H1 (cell line): ENCODE measurements around the gene OR10A7. TPM values are rescaled to one million over a fixed set of nuclear protein-coding genes. Genes with fewer than 3 reads are reported as not detected.

Experiments used
- CTCF ChIA-PET: fragments of 300-600 bp; sonication (Branson Sonifier 250); formaldehyde crosslinking; loops from one replicate; lab custom pipeline; 2021; ENCODE audit not compliant: partially characterized antibody; lab: Charles Lee
- POLR2A ChIA-PET: fragments of 300-600 bp; sonication (Branson Sonifier 250); formaldehyde crosslinking; loops from one replicate; lab custom pipeline; 2021; ENCODE audit warnings: inconsistent platforms; ENCODE audit not compliant: partially characterized antibody; lab: Charles Lee
- DNase-seq, 2 experiments: peaks; one replicate each; pipeline versions ENCODE4 v3.0.0 to v3.0.0-alpha.2; 2010 to 2022; ENCODE audit warnings: low spot score in 2 of 2, low read depth in 1 of 2, mixed read lengths in 1 of 2
- FAIRE-seq: peaks from 2 replicates; lab custom pipeline; 2011; peaks lifted over from hg19 to GRCh38; lab: Jason Lieb, UNC
- H2AFZ ChIP-seq: 2 replicates; pipeline ENCODE4 v1.8.1; 2012; ENCODE audit warnings: low read length, inconsistent platforms
- H2AK5ac ChIP-seq: 2 replicates; pipeline ENCODE4 v1.6.1; 2013; ENCODE audit warnings: low read depth, low read length
- H2BK120ac ChIP-seq: replicated peaks from 2 replicates; pipeline ENCODE3; 2013; ENCODE audit warnings: low read depth, low read length, inconsistent platforms
- H2BK12ac ChIP-seq: 2 replicates; pipeline ENCODE4 v1.6.1; 2013; ENCODE audit warnings: low read depth, low read length
- H2BK15ac ChIP-seq: 2 replicates; pipeline ENCODE4 v1.6.1; 2013; ENCODE audit warnings: low read length
- H2BK20ac ChIP-seq: 2 replicates; pipeline ENCODE4 v1.6.1; 2013; ENCODE audit warnings: low read length
- H2BK5ac ChIP-seq: 2 replicates; pipeline ENCODE4 v1.6.1; 2013; ENCODE audit warnings: low read depth, low read length
- H3K14ac ChIP-seq: 2 replicates; pipeline ENCODE4 v1.6.1; 2013; ENCODE audit warnings: inconsistent platforms; ENCODE audit not compliant: insufficient read length
- H3K18ac ChIP-seq: 2 replicates; pipeline ENCODE4 v1.6.1; 2013; ENCODE audit warnings: low read length; ENCODE audit errors: extremely low read depth
- H3K23ac ChIP-seq: 2 replicates; pipeline ENCODE4 v1.6.1; 2013; ENCODE audit warnings: inconsistent platforms; ENCODE audit not compliant: insufficient read length
- H3K23me2 ChIP-seq: 2 replicates; pipeline ENCODE4 v1.6.1; 2013; ENCODE audit warnings: low read depth, low read length
- H3K27ac ChIP-seq: 2 replicates; pipeline ENCODE4 v1.6.1; 2011; ENCODE audit warnings: low read depth, low read length, inconsistent platforms
- H3K27me3 ChIP-seq, 4 experiments: replicated peaks in 1 of 4; 1 replicate in 1 of 4; 2 replicates in 3 of 4; pipeline versions ENCODE4 v1.6.1 to v1.8.1; 2011 to 2013; ENCODE audit warnings: low read length in 3 of 4, mild to moderate bottlenecking in 3 of 4, inconsistent platforms in 2 of 4, mixed read lengths in 2 of 4, moderate library complexity in 1 of 4; ENCODE audit not compliant: control insufficient read depth in 3 of 4, insufficient read depth in 3 of 4; ENCODE audit errors: extremely low read depth in 1 of 4
- H3K36me3 ChIP-seq, 4 experiments: 2 replicates each; pipeline versions ENCODE4 v1.6.1 to v1.8.1; 2011 to 2013; ENCODE audit warnings: mild to moderate bottlenecking in 4 of 4, low read length in 3 of 4, moderate library complexity in 2 of 4, control low read depth in 1 of 4, inconsistent platforms in 1 of 4; ENCODE audit not compliant: insufficient read depth in 4 of 4, control insufficient read depth in 2 of 4
- H3K4ac ChIP-seq: replicated peaks from 2 replicates; pipeline ENCODE3; 2013; ENCODE audit warnings: low read length, low read depth, mixed read lengths, inconsistent platforms; ENCODE audit not compliant: insufficient read length
- H3K4me1 ChIP-seq, 4 experiments: replicated peaks in 1 of 4; 1 replicate in 1 of 4; 2 replicates in 3 of 4; pipeline versions ENCODE4 v1.6.1 to v1.8.1; 2011 to 2013; ENCODE audit warnings: low read length in 3 of 4, inconsistent platforms in 2 of 4, mixed read lengths in 1 of 4; ENCODE audit not compliant: insufficient read depth in 4 of 4, control insufficient read depth in 3 of 4
- H3K4me2 ChIP-seq, 2 experiments: 2 replicates each; pipeline versions ENCODE4 v1.6.1 to v1.8.1; 2011 to 2013; ENCODE audit warnings: low read depth in 2 of 2, low read length in 2 of 2, control low read depth in 1 of 2, inconsistent platforms in 1 of 2, mild to moderate bottlenecking in 1 of 2; ENCODE audit not compliant: insufficient read depth in 1 of 2
- H3K4me3 ChIP-seq, 4 experiments: fragments of 200-600, 300-600 bp in 1 of 4; sonication (generic), shearing (Covaris generic), sonication (Bioruptor Twin) in 1 of 4; 2 replicates each; pipeline versions ENCODE4 v1.5.1 to v1.8.1; 2011 to 2016; ENCODE audit warnings: low read length in 4 of 4, low read depth in 3 of 4, control low read depth in 2 of 4, inconsistent platforms in 2 of 4, mild to moderate bottlenecking in 2 of 4, mixed read lengths in 1 of 4, moderate library complexity in 1 of 4; ENCODE audit not compliant: insufficient read depth in 2 of 4; ENCODE audit errors: extremely low read depth in 1 of 4
- H3K56ac ChIP-seq: replicated peaks from 2 replicates; pipeline ENCODE3; 2013; ENCODE audit warnings: low read depth, mild to moderate bottlenecking, mixed read lengths, low read length, inconsistent platforms; ENCODE audit not compliant: insufficient read length
- H3K79me1 ChIP-seq: 2 replicates; pipeline ENCODE4 v1.6.1; 2013; ENCODE audit warnings: low read depth, low read length, control low read depth
- H3K79me2 ChIP-seq, 2 experiments: 2 replicates each; pipeline versions ENCODE4 v1.6.1 to v1.8.1; 2012 to 2013; ENCODE audit warnings: low read length in 2 of 2, mild to moderate bottlenecking in 2 of 2, inconsistent platforms in 1 of 2; ENCODE audit not compliant: insufficient read depth in 2 of 2, control insufficient read depth in 1 of 2
- H3K9ac ChIP-seq, 4 experiments: replicated peaks in 1 of 4; 1 replicate in 1 of 4; 2 replicates in 3 of 4; pipeline versions ENCODE4 v1.6.1 to v1.8.1; 2011 to 2013; ENCODE audit warnings: low read depth in 3 of 4, low read length in 3 of 4, control low read depth in 2 of 4, mild to moderate bottlenecking in 2 of 4, moderate library complexity in 2 of 4, inconsistent platforms in 1 of 4; ENCODE audit errors: extremely low read depth in 1 of 4
- H3K9me3 ChIP-seq, 2 experiments: 2 replicates each; pipeline versions ENCODE4 v1.6.1 to v1.8.1; 2012 to 2013; ENCODE audit warnings: mild to moderate bottlenecking in 2 of 2, moderate library complexity in 2 of 2, control low read depth in 1 of 2, inconsistent platforms in 1 of 2, low read depth in 1 of 2, low read length in 1 of 2, mixed read lengths in 1 of 2; ENCODE audit not compliant: insufficient read depth in 2 of 2
- H4K20me1 ChIP-seq, 2 experiments: replicated peaks in 1 of 2; 2 replicates each; pipeline versions ENCODE3 to v1.8.1; 2011 to 2013; ENCODE audit warnings: inconsistent platforms in 2 of 2, low read length in 2 of 2, mild to moderate bottlenecking in 1 of 2; ENCODE audit not compliant: insufficient read depth in 2 of 2, control insufficient read depth in 1 of 2
- H4K5ac ChIP-seq: 2 replicates; pipeline ENCODE4 v1.6.1; 2013; ENCODE audit warnings: low read length, low read depth, mixed read lengths, inconsistent platforms; ENCODE audit not compliant: insufficient read length
- H4K8ac ChIP-seq: 2 replicates; pipeline ENCODE4 v1.8.0; 2013; ENCODE audit warnings: mild to moderate bottlenecking, moderate library complexity, low read length, inconsistent platforms; ENCODE audit not compliant: insufficient read depth; ENCODE audit errors: extremely low read depth
- H4K91ac ChIP-seq: replicated peaks from 2 replicates; pipeline ENCODE3; 2013; ENCODE audit warnings: low read length, mixed read lengths, inconsistent platforms; ENCODE audit not compliant: insufficient read length
- PHF8 ChIP-seq: fragments of 200-600 bp; sonication (generic); conservative IDR thresholded peaks from 2 replicates; pipeline ENCODE4 v1.7.1; 2012; ENCODE audit warnings: low read depth, mild to moderate bottlenecking, inconsistent platforms, low read length, moderate library complexity
- WGBS, 2 experiments: shearing (Covaris generic) in 1 of 2; methylation state at CpG; one replicate each; pipeline versions ENCODE4 v1.1.6 to v1.1.7; 2013 to 2015; ENCODE audit warnings: low lambda C conversion rate in 2 of 2, mixed read lengths in 2 of 2, inconsistent platforms in 1 of 2, low coverage in 1 of 2, missing lambda C conversion rate in 1 of 2; ENCODE audit not compliant: insufficient replicate concordance in 2 of 2, insufficient coverage in 1 of 2, insufficient read length in 1 of 2; ENCODE audit errors: extremely low coverage in 1 of 2, missing lambda C conversion rate in 1 of 2; 5-methylcytosine and 5-hydroxymethylcytosine counted together
- polyA plus RNA-seq, 7 experiments: library from polyadenylated mRNA; depleted of rRNA in 3 of 7; stranded (reverse) in 5 of 7; unstranded in 2 of 7; fragments of >200 nt in 5 of 7; fragments of 200-250 nt in 2 of 7; gene quantifications; 1 replicate in 5 of 7; 2 replicates in 1 of 7; 4 replicates in 1 of 7; pipeline versions ENCODE4 v1.2.1 to v1.2.3, GENCODE V29; 2011 to 2013; ENCODE audit warnings: missing spikeins in 2 of 7, mixed read lengths in 2 of 7
- total RNA-seq: library from RNA; stranded (reverse); fragmentation: NEBNext Ultra II Directional; extraction: Animal tissue kit (Norgen Biotek cat#: 25700); gene quantifications from 2 replicates; pipeline ENCODE4 v1.2.1, GENCODE V29; 2021

The OR10A7 gene
- total and polyA plus RNA-seq, 2 of the 8 experiments (the other 6 are each of a cell fraction or from before 2014, with no cell fraction given), result not detected

- no peak within 1 kb of the TSS for H4K91ac ChIP-seq
- H3K18ac ChIP-seq, result no peak within 1 kb of the TSS
- 98% methylated on average over 3 of the region's 3 CpGs; no CpG with 5 or more reads in 1 of the 2 experiments for WGBS, 2 experiments
- H4K5ac ChIP-seq, result no peak within 1 kb of the TSS
- no peak within 1 kb of the TSS for H3K56ac ChIP-seq
- H3K36me3 ChIP-seq, result no peaks in the 10 kb centered on the region
- no peaks in the 10 kb centered on the region for H3K9me3 ChIP-seq
- no peak within 1 kb of the TSS for H3K27ac ChIP-seq
- no peaks in the 10 kb centered on the region for H4K20me1 ChIP-seq
- no peaks in the 10 kb centered on the region for H3K27me3 ChIP-seq
- H2BK20ac ChIP-seq, result no peak within 1 kb of the TSS
- no peak within 1 kb of the TSS for H4K8ac ChIP-seq
- no peak within 1 kb of the TSS for H3K9ac ChIP-seq
- H3K4me3 ChIP-seq, result no peak within 1 kb of the TSS
- ChIA-PET POLR2A (no interaction called here), CTCF (interaction anchor here (1.0 to 1.5 kb wide), 2 partner anchors 13 to 111 kb away, joined by 4 read pairs; no protein-coding TSS in a partner anchor)
- H3K23ac ChIP-seq, result no peak within 1 kb of the TSS
- no peak within 1 kb of the TSS for H2BK120ac ChIP-seq
- H2AK5ac ChIP-seq, result no peak within 1 kb of the TSS
- H3K4ac ChIP-seq, result no peak within 1 kb of the TSS
- FAIRE-seq (no peak), DNase-seq (no peak)
- no peak within 1 kb of the TSS for H2BK15ac ChIP-seq
- H3K23me2 ChIP-seq, result no peaks in the 10 kb centered on the region
- no peaks in the 10 kb centered on the region for H3K4me1 ChIP-seq
- no peak within 1 kb of the TSS for H3K14ac ChIP-seq
- H3K79me1 ChIP-seq, result no peaks in the 10 kb centered on the region
- H3K79me2 ChIP-seq, result no peaks in the 10 kb centered on the region
- no peak within 1 kb of the TSS for H2BK12ac ChIP-seq
- TF ChIP-seq PHF8, result no peak
- H2AFZ ChIP-seq, result no peak within 1 kb of the TSS
- H3K4me2 ChIP-seq, result no peak within 1 kb of the TSS
- no peak within 1 kb of the TSS for H2BK5ac ChIP-seq
Observed at GRCh38 chr12:55244309-55244708, 23.5 kb downstream of the OR10A7 start, which contains the start of gene OR6C74. TSS of gene OR6C74 (plus strand) at chr12:55244609. CDS start at chr12:55247288, 2,679 bp downstream.
